HG02884 (cell line): Measurements from ENCODE around the gene PATJ.

ENCODE experiments used
- ATAC-seq: cut with Tn5 transposase; IDR thresholded peaks from one replicate; pipeline ENCODE4 v1.9.1; 2021; ENCODE audit warnings: mild to moderate bottlenecking, moderate library complexity; ENCODE audit not compliant: unreplicated experiment

Gene PATJ

DNA sequence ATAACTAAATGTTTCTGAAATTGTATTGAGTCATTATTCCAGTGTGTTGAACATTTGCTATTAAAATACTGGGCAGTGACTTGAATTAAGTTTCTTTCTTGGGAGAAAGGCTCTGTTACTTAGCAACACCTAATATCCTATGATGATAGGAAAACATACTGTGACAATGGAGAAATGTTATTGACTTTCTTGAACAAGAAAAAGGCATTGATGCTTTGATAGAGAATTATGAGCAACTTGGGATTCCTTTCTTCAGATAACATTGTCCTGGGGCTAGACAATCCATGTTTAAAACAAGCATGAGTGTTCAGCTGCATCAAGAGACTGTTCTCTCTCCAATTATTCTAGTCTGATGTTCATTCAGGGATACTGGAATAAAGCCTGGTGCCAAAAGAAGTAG is 236.5 kb downstream of the PATJ start:
- no peak for ATAC-seq

DNA sequence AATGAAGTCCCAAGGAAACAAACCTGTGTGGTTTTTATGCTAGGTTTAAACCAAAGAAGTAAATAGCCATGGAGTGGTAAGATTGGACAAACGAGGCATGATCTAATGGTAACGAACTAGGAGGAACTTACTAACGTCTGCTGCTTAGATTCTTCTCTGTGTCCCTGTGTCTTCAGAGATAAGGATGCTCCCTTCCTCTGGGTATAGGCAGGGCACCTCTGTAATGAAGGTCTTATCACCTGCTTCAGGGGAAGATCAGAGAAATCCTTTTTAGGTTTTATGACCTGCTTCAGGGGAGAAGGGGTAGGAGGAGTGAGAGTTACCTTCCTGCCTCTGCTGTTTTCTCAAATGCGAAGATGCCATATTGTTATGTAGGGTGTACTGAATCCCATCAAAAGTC is 237.4 kb downstream of the PATJ start:
- no peak for ATAC-seq

DNA sequence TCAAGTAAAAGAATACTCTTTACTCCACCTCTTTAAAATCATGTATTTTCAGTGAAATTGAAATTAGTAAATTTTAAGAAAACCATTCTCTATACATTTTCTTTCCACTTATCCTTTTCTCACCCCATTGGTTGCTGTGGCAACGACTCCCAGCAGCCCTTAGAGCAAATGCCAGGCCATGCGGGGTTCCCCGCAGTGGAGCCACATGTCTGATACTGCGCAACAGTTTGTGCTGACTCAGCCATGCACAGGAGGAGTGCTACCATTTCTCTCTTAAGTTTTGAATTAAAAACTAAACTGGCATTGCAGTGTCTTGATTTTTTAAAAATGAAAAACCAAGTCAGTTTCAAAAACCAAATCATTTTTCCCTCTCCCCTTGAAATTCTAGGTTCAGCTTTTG is 238.3 kb downstream of the PATJ start:
- no peak for ATAC-seq

DNA sequence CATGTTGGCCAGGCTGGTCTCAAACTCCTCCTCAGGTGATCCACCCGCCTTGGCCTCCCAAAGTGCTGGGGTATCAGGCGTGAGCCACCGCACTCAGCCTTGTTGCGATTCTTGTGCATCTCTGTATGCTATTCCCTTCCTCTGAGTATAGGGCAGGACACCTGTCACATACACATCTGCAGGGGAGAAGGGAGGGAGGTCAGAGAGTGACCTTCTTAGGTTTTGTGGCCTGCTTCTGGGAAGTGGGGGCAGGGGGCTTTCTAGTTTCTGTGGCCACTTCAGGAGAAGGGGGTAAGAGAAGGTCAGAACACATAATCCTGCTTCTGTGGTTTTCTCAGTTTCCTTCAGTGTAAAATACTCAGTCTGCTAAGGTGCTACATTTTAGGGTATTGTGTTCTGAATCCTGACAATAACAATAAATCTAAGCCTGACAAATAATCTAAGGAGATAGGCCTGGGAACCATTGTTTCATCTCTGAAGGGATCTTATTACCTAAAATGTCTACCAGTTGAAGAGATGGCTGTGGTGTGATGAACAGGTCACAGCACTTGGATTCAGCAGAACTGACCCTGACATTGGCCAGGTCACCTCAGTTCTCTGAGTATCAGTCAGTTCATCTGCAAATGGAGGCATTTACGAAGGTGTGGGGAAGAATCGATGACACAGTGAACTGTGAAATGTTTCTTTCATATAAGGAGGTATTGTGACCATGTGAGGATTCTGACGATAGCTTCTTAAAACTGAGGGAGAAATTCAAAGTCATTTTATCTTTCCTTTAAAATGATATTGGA is 239.8 kb downstream of the PATJ start:
- ATAC-seq = no peak

DNA sequence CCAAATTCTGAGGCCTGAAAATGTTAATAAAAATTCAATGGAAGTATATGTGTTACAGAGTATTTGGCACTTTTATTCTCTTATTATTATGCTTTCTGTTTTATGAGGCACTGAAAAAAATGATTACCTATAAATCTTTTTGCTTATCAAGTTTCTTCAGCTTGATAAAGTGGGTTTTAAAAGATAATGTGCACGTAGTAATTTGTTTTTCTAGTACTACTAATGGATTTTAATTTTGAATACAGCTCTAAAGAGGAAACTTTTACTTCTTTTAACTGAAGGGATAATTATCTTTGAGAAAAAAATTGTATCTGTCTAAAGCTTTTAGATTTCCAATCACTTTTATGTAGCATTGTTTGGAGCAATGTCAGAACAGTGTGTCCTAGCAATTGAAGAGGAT is 241.0 kb downstream of the PATJ start:
- ATAC-seq = no peak

DNA sequence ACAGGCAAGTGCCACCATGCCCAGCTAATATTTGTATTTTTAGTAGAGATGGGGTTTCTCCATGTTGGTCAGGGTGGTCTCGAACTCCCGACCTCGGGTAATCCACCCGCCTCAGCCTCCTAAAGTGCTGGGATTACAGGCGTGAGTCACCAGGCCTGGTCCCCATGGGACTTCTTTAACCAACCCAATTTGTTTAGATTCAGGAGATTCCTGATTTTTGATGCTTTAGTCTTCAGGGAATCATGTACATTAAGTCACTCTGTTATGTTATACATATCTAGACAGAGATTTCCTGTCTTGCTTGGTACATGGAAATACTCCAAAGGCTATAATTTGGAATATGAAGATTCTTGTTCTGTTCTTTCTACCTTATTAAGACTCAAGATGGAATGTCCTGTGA is 250.0 kb downstream of the PATJ start:
- no peak for ATAC-seq

GRCh38 chr1:61993331-61993961 is 251.2 kb downstream of the PATJ start:
- no peak for ATAC-seq

DNA sequence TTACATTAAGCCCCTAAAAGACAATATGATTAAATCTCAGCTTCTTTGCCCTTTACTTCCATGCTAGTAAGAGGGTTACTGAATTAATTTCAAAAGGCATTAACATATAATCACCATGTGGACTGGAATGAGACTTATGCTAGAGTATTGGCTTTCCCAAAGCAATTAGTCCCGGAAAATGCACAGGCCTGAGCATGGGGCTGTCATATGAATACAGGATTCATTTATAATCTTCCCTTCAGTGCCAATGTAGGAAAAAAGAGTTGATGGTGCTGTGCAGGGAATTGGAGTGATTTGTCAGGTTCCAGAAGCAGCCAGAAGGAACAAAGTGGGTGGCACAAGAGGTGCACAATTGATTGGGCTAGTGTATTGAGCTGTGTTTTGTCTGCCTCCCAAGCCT is 253.4 kb downstream of the PATJ start:
- ATAC-seq = no peak

DNA sequence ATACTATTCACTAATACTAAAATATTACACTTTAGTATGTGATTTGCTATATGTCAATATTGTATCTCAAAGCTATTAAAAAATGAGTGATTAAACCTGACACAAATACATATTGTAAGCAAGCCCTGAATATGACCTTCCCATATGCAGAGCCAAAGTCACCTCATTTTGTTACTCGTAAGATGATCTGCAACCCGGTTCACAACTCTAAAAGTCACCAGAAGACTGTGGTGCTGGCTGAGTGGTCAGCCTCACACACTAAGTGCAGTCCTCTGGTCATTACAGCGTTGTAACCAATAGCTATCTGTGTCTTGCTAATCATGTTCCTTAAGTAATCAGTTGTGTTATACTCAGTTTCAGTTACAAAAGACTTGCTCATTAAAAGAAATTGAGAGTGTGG is 254.8 kb downstream of the PATJ start:
- ATAC-seq = no peak

GRCh38 chr1:62003777-62004176 is 261.5 kb downstream of the PATJ start:
- no peak for ATAC-seq

DNA sequence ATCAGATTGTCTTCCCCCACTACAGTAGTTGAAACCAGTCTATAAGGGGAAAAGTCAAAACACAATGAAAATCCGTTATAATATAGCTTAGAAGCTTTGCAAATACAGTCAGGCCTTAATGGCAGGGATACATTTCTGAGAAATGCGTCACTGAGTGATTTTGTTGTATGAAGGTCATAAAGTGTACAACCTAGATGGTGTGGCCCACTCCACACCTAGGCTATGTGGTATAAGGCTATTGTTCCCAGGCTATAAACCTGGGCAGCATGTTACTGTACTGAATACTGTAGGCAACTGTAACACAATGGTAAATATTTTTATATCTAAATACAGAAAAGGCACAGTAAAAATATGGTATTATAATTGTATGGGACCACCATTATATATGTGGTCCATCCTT is 264.4 kb downstream of the PATJ start:
- no peak for ATAC-seq

GRCh38 chr1:62011006-62011405 is 268.7 kb downstream of the PATJ start:
- ATAC-seq = no peak

GRCh38 chr1:62012095-62012494 is 269.8 kb downstream of the PATJ start:
- ATAC-seq = no peak

DNA sequence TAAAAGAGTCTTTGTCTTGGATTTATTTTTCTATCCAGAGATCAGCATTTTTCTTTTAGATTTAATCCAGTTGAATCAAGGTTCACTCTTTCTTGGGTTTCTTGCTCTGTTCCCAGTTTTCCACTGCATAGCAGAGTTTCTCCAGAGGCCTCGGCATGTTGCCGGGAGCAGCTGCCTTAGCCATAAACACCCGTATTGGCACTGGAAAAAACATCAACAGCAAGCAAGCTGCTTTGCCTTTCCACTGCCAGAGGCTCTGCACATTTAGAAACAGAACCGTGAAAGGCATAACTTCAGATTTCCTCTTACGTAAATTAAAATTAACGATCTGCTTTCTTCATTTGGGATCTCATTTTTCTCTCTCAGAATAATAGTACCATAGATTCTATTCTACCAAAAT is 270.6 kb downstream of the PATJ start:
- ATAC-seq = no peak

- no peak for ATAC-seq
Observed at GRCh38 chr1:62013264-62013663, 271.0 kb downstream of the PATJ start.

DNA sequence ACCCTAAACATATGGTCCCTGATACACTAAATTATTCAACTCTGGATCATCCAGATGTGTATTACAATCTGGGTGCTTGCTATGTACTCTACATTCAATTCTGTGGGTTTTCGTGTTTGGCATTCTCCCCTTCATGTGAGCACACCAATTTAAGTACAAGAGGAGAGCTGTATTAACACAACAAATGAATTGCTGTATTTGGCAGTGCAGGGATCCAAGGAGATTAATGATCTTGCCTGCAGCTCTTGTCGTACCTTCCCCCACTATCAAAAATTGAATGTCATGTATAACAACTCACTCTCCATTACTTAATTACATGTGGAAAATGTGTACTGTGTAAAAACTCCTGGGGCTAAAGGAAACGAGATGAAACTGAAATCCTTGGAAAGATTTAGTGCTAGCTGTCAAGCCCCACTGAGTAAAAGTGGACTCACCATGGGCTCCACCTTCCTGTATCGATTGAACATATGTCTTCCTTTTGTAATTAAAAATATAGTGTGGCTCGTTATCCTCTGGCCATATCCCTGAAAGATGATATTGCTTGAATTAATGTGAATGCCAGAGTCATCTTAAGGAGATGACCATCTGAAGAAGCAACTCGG is 280.2 kb downstream of the PATJ start:
- ATAC-seq = no peak

GRCh38 chr1:62024690-62025089 is 282.4 kb downstream of the PATJ start:
- no peak for ATAC-seq

GRCh38 chr1:62025154-62025553 is 282.9 kb downstream of the PATJ start:
- ATAC-seq = no peak

DNA sequence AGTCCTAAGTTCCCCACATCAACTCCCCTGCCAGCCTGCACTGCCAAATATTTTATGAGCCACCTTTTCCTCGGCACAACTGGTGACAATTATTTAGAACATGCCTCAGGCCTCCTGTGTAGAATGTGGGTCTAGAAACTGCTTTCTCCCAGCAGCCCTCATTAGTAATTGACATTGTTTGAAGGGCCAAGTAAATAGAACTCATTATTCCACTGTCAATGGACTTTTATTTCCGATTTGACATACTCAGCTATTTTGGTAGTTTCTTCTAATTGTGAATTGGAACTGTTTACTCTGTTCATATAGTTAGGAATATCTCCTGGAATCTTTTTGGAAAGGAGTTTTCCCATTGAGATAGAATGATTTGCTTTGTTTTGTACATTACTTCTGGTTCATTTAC is 283.6 kb downstream of the PATJ start:
- no peak for ATAC-seq

DNA sequence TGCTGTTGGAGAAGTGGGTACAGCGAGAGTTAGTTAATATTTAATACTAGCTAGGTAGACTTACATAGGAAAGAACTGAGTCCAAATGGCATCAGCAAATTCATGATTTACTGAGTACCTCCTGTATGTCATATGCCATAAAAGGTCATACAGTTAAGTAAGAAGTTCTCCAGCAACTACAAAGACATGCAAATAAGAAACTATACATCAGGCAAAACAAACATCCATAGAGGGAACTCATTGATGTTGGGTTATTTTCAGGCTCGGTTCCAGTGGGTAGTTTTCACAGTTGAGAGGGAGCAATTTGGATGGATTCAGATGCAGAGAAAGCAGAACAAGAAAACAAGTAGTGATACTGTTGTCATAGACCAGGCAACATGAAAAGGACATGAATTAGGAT is 287.4 kb downstream of the PATJ start:
- ATAC-seq = no peak

DNA sequence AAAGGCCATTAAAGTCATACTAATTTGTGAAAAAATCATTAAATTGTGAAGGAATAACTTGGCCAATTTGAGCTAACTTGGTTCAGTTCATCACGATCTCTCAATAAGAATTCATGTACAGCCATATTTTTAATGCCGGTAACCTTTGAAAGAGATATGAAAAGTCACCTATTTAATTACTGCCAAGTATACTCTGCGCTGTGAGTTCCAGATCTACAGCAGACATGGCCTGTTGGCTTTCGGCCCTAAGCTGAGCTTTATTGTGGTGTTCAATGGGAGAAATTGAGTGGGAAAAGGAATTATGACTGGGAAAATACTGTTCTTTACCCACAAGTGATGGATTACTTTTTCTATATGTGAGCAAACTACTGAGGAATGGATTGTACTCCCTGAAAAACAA is 292.5 kb downstream of the PATJ start:
- no peak for ATAC-seq

GRCh38 chr1:62037274-62037673 is 295.0 kb downstream of the PATJ start:
- ATAC-seq = no peak
